Ovary (tissue), 3 donors: ENCODE measurements around the gene LRMDA.

Experiments used
- EP300 ChIP-seq: sonication (generic); formaldehyde crosslinking; IDR thresholded peaks from one replicate; pipeline ENCODE4 v1.6.1; 2017; ENCODE audit warnings: antibody characterized with exemption
- POLR2A ChIP-seq: fragments of 450-650 bp; IDR thresholded peaks from one replicate; pipeline ENCODE4 v1.6.1; 2017; ENCODE audit warnings: antibody characterized with exemption, mild to moderate bottlenecking, moderate library complexity
- TF ChIP-seq, protein P1 (sequence below), 3 donors: fragments of 450-650 bp in 2 of 3; fragments of 200-600 bp in 1 of 3; IDR thresholded peaks; one replicate each; pipeline versions ENCODE4 v1.5.1 to v1.8.0; 2016 to 2022; ENCODE audit warnings: antibody characterized with exemption in 3 of 3, mild to moderate bottlenecking in 1 of 3
- donor health status: DM: no; HTN: no; CAD: no.

DNA sequence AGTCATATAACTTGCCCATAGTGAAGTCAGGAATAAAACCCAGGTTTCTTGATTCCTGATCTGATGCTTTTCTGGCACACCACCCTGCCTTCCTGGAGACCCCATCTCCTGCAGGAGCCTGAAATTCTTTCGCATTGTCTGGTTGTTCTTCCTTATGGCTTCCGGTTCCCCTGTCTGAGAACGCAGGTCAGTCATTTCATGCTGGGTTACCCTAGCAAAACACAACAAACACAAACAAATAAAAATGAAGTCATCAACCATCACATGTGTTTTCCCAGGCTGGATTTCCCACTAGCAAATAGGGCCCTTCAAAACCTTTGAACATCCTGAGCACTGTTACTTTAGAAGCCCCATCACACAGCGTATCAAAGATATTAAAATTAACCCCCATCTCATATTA lies 569.6 kb downstream of the LRMDA start:
- TF ChIP-seq, protein P1, sequence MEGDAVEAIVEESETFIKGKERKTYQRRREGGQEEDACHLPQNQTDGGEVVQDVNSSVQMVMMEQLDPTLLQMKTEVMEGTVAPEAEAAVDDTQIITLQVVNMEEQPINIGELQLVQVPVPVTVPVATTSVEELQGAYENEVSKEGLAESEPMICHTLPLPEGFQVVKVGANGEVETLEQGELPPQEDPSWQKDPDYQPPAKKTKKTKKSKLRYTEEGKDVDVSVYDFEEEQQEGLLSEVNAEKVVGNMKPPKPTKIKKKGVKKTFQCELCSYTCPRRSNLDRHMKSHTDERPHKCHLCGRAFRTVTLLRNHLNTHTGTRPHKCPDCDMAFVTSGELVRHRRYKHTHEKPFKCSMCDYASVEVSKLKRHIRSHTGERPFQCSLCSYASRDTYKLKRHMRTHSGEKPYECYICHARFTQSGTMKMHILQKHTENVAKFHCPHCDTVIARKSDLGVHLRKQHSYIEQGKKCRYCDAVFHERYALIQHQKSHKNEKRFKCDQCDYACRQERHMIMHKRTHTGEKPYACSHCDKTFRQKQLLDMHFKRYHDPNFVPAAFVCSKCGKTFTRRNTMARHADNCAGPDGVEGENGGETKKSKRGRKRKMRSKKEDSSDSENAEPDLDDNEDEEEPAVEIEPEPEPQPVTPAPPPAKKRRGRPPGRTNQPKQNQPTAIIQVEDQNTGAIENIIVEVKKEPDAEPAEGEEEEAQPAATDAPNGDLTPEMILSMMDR (IDR thresholded peaks at IDR 0.05) = no peak
- no peak for TF ChIP-seq POLR2A
- no peak for TF ChIP-seq EP300
